Trophoblast cell (in vitro differentiated cells and primary cell): ENCODE results near the gene CFAP45. TPM values are rescaled to one million over a fixed set of nuclear protein-coding genes. Genes with fewer than 3 reads are reported as not detected.

Source experiments
- DNase-seq, 2 donors: peaks; one replicate each; pipeline ENCODE4 v3.0.0-alpha.2; 2016
- H2AFZ ChIP-seq: 2 replicates; pipeline ENCODE4 v1.6.1; 2013; ENCODE audit warnings: low read length, moderate library complexity, mild to moderate bottlenecking; ENCODE audit not compliant: insufficient read depth, poor library complexity
- H2AK5ac ChIP-seq: 2 replicates; pipeline ENCODE4 v1.6.1; 2013; ENCODE audit warnings: mild to moderate bottlenecking, low read length
- H2BK120ac ChIP-seq: 2 replicates; pipeline ENCODE4 v1.6.1; 2013; ENCODE audit warnings: low read length, mild to moderate bottlenecking, moderate library complexity; ENCODE audit not compliant: insufficient read depth, poor library complexity
- H2BK12ac ChIP-seq: 2 replicates; pipeline ENCODE4 v1.6.1; 2013; ENCODE audit warnings: mild to moderate bottlenecking, low read length, moderate library complexity
- H2BK5ac ChIP-seq: 2 replicates; pipeline ENCODE4 v1.6.1; 2013; ENCODE audit warnings: low read length, low read depth, moderate library complexity, mild to moderate bottlenecking; ENCODE audit not compliant: poor library complexity
- H3K14ac ChIP-seq: 2 replicates; pipeline ENCODE4 v1.6.1; 2013; ENCODE audit warnings: mild to moderate bottlenecking, low read length
- H3K18ac ChIP-seq: 2 replicates; pipeline ENCODE4 v1.6.1; 2013; ENCODE audit warnings: mild to moderate bottlenecking, low read length
- H3K23ac ChIP-seq: 2 replicates; pipeline ENCODE4 v1.6.1; 2013; ENCODE audit warnings: low read length
- H3K27ac ChIP-seq: 2 replicates; pipeline ENCODE4 v1.5.1; 2013; ENCODE audit warnings: low read depth, mild to moderate bottlenecking, inconsistent platforms, low read length, moderate library complexity
- H3K27me3 ChIP-seq: 2 replicates; pipeline ENCODE4 v1.6.1; 2013; ENCODE audit warnings: inconsistent platforms, mild to moderate bottlenecking, low read length, moderate library complexity; ENCODE audit not compliant: insufficient read depth
- H3K36me3 ChIP-seq, 2 experiments: 1 replicate in 1 of 2; 2 replicates in 1 of 2; pipeline ENCODE4 v1.6.1; 2013; ENCODE audit warnings: low read length in 2 of 2, mild to moderate bottlenecking in 2 of 2, moderate library complexity in 1 of 2; ENCODE audit not compliant: insufficient read depth in 2 of 2, control insufficient read depth in 1 of 2
- H3K4ac ChIP-seq: 2 replicates; pipeline ENCODE4 v1.6.1; 2013; ENCODE audit warnings: low read depth, mild to moderate bottlenecking, low read length, moderate library complexity
- H3K4me1 ChIP-seq, 2 experiments: 1 replicate in 1 of 2; 2 replicates in 1 of 2; pipeline ENCODE4 v1.6.1; 2013; ENCODE audit warnings: low read length in 2 of 2, mild to moderate bottlenecking in 2 of 2, moderate library complexity in 1 of 2; ENCODE audit not compliant: insufficient read depth in 2 of 2, control insufficient read depth in 1 of 2
- H3K4me2 ChIP-seq: 2 replicates; pipeline ENCODE4 v1.6.1; 2013; ENCODE audit warnings: inconsistent platforms, mild to moderate bottlenecking, low read length, moderate library complexity
- H3K4me3 ChIP-seq: 2 replicates; pipeline ENCODE4 v1.5.1; 2013; ENCODE audit warnings: mild to moderate bottlenecking, low read depth, low read length, inconsistent platforms
- H3K79me1 ChIP-seq: one replicate; pipeline ENCODE4 v1.6.1; 2013; ENCODE audit warnings: low read length
- H3K79me2 ChIP-seq: 2 replicates; pipeline ENCODE4 v1.6.1; 2013; ENCODE audit warnings: low read length, mild to moderate bottlenecking; ENCODE audit not compliant: control insufficient read depth, insufficient read depth, poor library complexity
- H3K9ac ChIP-seq: 2 replicates; pipeline ENCODE4 v1.6.1; 2013; ENCODE audit warnings: mild to moderate bottlenecking, low read length
- H3K9me3 ChIP-seq: 2 replicates; pipeline ENCODE4 v1.6.1; 2013; ENCODE audit warnings: low read depth, mild to moderate bottlenecking, control low read depth, inconsistent platforms, low read length; ENCODE audit not compliant: insufficient read depth
- H4K12ac ChIP-seq: 2 replicates; pipeline ENCODE4 v1.6.1; 2013; ENCODE audit warnings: low read depth, mild to moderate bottlenecking, low read length, moderate library complexity
- H4K8ac ChIP-seq: 2 replicates; pipeline ENCODE4 v1.6.1; 2013; ENCODE audit warnings: low read depth, mild to moderate bottlenecking, low read length, moderate library complexity
- H4K91ac ChIP-seq: one replicate; pipeline ENCODE4 v1.6.1; 2013; ENCODE audit warnings: low read depth, mild to moderate bottlenecking, low read length, moderate library complexity
- WGBS: extraction: QIAGEN DNeasy Blood & Tissue Kit; methylation state at CpG from one replicate; pipeline ENCODE4 v1.1.7; 2013; ENCODE audit warnings: missing lambda C conversion rate; ENCODE audit not compliant: insufficient read length, insufficient coverage; ENCODE audit errors: extremely low coverage; 5-methylcytosine and 5-hydroxymethylcytosine counted together
- polyA plus RNA-seq: library from polyadenylated mRNA; stranded (reverse); fragments of 200-250 nt; gene quantifications from 2 replicates; pipeline ENCODE4 v1.2.3, GENCODE V29; 2013

CFAP45 gene
- polyA plus RNA-seq: 2.0 and 2.1 TPM in 2 replicates

- H3K79me1 ChIP-seq: peaks cover 21% of the 10 kb centered on the region
- peak within 1 kb of the TSS; percentile 73 for H2AK5ac ChIP-seq
- peak within 1 kb of the TSS; percentile 86 for H4K8ac ChIP-seq
- H3K18ac ChIP-seq: peak within 1 kb of the TSS; percentile 82
- peak within 1 kb of the TSS; percentile 94 for H4K91ac ChIP-seq
- peak within 1 kb of the TSS; percentile 64 for H3K4me2 ChIP-seq
- no peaks in the 10 kb centered on the region for H3K27me3 ChIP-seq
- H3K36me3 ChIP-seq: no peaks in the 10 kb centered on the region
- H2BK120ac ChIP-seq: peak within 1 kb of the TSS; percentile 92
- peak within 1 kb of the TSS; percentile 93 for H2BK12ac ChIP-seq
- H3K9me3 ChIP-seq: no peaks in the 10 kb centered on the region
- H2AFZ ChIP-seq: peak within 1 kb of the TSS; percentile 40
- peak within 1 kb of the TSS; percentile 87 for H3K14ac ChIP-seq
- H3K4me3 ChIP-seq: no peak within 1 kb of the TSS
- H3K4me1 ChIP-seq: peaks cover 14 to 22% of the 10 kb centered on the region in 2 experiments
- peak within 1 kb of the TSS; percentile 96 for H2BK5ac ChIP-seq
- WGBS: no CpG with 5 or more reads among the region's 30 CpGs
- peak within 1 kb of the TSS; percentile 37 for H4K12ac ChIP-seq
- no peak within 1 kb of the TSS for H3K23ac ChIP-seq
- peak within 1 kb of the TSS; percentile 88 for H3K27ac ChIP-seq
- no peak within 1 kb of the TSS for H3K9ac ChIP-seq
- no peaks in the 10 kb centered on the region for H3K79me2 ChIP-seq
- DNase-seq: peak; percentile 96 to 97
- peak within 1 kb of the TSS; percentile 69 for H3K4ac ChIP-seq
Measured at GRCh38 chr1:159900086-159900680, at the start of gene CFAP45. Gene CFAP45, minus strand, starts transcription at chr1:159900165. Its CDS starts 67 bp downstream, at chr1:159900098.

- no peak for DNase-seq
- Histone ChIP-seq H3K79me2 (peaks cover 2% of the 10 kb centered on the region), H3K9me3 (peaks cover 2% of the 10 kb centered on the region), H3K14ac (no peak overlapping the region), H3K27ac (no peak overlapping the region), H3K27me3 (no peaks in the 10 kb centered on the region), H4K91ac (no peak overlapping the region), H2AK5ac (no peak overlapping the region), H4K8ac (no peak overlapping the region), H2AFZ (no peak overlapping the region), H4K12ac (no peak overlapping the region), H3K23ac (no peak overlapping the region), H3K79me1 (no peaks in the 10 kb centered on the region), H3K4me2 (no peak overlapping the region), H2BK120ac (no peak overlapping the region), H3K4me3 (no peak overlapping the region), H3K9ac (no peak overlapping the region), H3K4ac (no peak overlapping the region), H3K4me1 (peaks cover 5 to 9% of the 10 kb centered on the region in 2 experiments), H2BK5ac (no peak overlapping the region), H3K18ac (no peak overlapping the region), H3K36me3 (no peaks in the 10 kb centered on the region), H2BK12ac (no peak overlapping the region)
- no CpG with 5 or more reads among the region's 6 CpGs for WGBS
Measured at GRCh38 chr1:159949123-159949522, 49.2 kb upstream of the CFAP45 start.

GRCh38 chr1:159947942-159948341, 48.0 kb upstream of the CFAP45 start:
- H3K4me1 ChIP-seq: peaks cover 5 to 7% of the 10 kb centered on the region in 2 experiments
- no peak overlapping the region for H2BK12ac ChIP-seq
- no CpG with 5 or more reads among the region's 1 CpG for WGBS
- no peak overlapping the region for H3K4ac ChIP-seq
- H3K14ac ChIP-seq: no peak overlapping the region
- no peak overlapping the region for H4K12ac ChIP-seq
- H3K4me2 ChIP-seq: no peak overlapping the region
- no peak overlapping the region for H3K23ac ChIP-seq
- no peaks in the 10 kb centered on the region for H3K36me3 ChIP-seq
- H3K79me1 ChIP-seq: no peaks in the 10 kb centered on the region
- no peak overlapping the region for H3K9ac ChIP-seq
- H3K27me3 ChIP-seq: no peaks in the 10 kb centered on the region
- H2AFZ ChIP-seq: no peak overlapping the region
- no peak overlapping the region for H3K4me3 ChIP-seq
- H3K9me3 ChIP-seq: no peaks in the 10 kb centered on the region
- DNase-seq: no peak
- H2AK5ac ChIP-seq: no peak overlapping the region
- H2BK5ac ChIP-seq: no peak overlapping the region
- no peak overlapping the region for H4K8ac ChIP-seq
- H4K91ac ChIP-seq: no peak overlapping the region
- no peak overlapping the region for H3K18ac ChIP-seq
- H3K79me2 ChIP-seq: peaks cover 2% of the 10 kb centered on the region
- no peak overlapping the region for H2BK120ac ChIP-seq
- no peak overlapping the region for H3K27ac ChIP-seq

- Histone ChIP-seq H3K4me2 (peak overlapping the region; percentile 95), H3K4me3 (no peak overlapping the region), H3K36me3 (no peaks in the 10 kb centered on the region), H2BK12ac (no peak overlapping the region), H3K14ac (no peak overlapping the region), H3K18ac (no peak overlapping the region), H2AFZ (peak overlapping the region; percentile 13), H3K23ac (no peak overlapping the region), H3K9me3 (no peaks in the 10 kb centered on the region), H3K79me2 (peaks cover 2% of the 10 kb centered on the region), H3K4ac (no peak overlapping the region), H2BK5ac (no peak overlapping the region), H2AK5ac (no peak overlapping the region), H4K8ac (peak overlapping the region; percentile 29), H3K27ac (no peak overlapping the region), H3K79me1 (no peaks in the 10 kb centered on the region), H3K27me3 (no peaks in the 10 kb centered on the region), H3K4me1 (peaks cover 5 to 7% of the 10 kb centered on the region in 2 experiments), H3K9ac (no peak overlapping the region), H4K91ac (no peak overlapping the region), H2BK120ac (no peak overlapping the region), H4K12ac (no peak overlapping the region)
- DNase-seq: no peak
- WGBS: no CpG with 5 or more reads among the region's 9 CpGs
Measured at GRCh38 chr1:159946242-159947187, 46.5 kb upstream of the CFAP45 start.
